ENCODE measurements around the gene UBE2E3.

The UBE2E3 gene

GRCh38 chr2:180978903-180979748, 1.3 kb upstream of the UBE2E3 start:
- no peak for DNase-seq (ENCODE audit: low read depth)

- DNase-seq (ENCODE audit: low read depth): no peak
Observed at GRCh38 chr2:180979749-180980105, 678 bp upstream of the UBE2E3 start.

DNA sequence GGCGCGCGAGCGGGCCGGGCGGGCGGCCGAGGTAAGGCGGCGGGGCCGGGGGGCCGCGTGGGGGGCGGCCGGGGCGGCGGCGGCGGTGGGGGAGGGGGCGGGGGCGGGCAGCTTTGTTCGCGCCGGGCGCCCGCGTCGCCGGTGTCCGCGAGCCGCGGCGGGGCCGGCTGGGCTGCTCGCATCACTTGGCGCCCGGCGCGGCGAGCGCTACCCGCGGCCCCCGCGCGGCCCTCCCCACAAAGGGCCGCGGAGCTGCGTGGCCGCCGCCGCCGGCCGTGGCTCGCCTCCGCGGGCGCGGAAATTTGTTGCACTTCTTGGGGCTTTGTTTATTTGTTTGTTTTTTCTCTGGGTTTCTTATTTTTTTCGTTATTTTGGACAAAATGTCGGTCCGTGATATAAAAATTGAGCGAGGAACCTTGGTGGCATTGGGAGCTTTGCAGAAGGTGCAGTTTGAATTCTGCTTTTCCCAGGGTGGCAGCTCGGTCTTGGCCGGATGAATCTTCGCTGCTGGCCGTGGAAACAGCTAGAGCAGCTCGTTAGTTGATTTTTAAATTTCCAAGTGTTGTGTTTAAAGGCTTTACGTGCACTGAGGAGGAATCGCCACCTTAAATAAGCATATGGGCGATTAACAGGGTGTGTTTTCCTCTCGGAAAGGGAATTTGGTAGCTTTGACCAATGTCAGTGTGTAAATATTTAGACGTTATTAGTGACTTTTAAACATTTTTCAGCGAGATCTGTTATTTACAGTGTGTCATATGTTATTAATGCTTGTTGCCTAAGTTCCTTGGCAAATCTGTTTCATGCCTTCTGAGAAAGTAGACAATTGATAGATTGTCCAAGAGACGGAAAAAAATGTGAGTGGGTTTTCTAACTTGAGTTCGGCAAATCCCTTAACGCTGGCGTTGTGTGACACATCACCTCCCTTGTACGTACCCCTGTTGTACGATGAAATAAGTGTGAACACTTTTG, 822 bp downstream of the UBE2E3 start:
- DNase-seq (ENCODE audit: low read depth): no peak

- DNase-seq (ENCODE audit: low read depth): no peak
Observed at GRCh38 chr2:180983468-180984242, 3.2 kb downstream of the UBE2E3 start.

- DNase-seq (ENCODE audit: low read depth): no peak
Observed at GRCh38 chr2:180985771-180986395, 5.5 kb downstream of the UBE2E3 start.

DNA sequence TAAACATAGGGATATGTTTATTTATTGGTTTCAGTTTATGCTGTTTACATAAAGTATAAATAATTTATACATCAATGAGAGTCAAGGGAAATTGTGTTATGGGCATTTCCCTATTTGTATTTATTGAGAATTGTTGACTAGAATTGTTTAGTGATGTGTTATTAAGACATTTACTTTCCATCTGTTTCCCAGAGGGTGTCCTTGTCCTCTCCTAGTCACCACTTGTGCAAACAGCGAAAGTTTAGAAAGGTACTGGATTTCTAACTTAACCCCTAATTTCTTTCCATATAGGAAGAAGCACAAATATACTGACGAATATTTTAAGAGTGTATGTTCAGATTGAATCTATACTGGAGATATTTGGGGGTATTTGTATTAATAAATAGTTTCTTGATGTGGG, 6.7 kb downstream of the UBE2E3 start:
- DNase-seq (ENCODE audit: low read depth): no peak

GRCh38 chr2:180990337-180990736, 9.9 kb downstream of the UBE2E3 start:
- DNase-seq (ENCODE audit: low read depth): no peak

DNA sequence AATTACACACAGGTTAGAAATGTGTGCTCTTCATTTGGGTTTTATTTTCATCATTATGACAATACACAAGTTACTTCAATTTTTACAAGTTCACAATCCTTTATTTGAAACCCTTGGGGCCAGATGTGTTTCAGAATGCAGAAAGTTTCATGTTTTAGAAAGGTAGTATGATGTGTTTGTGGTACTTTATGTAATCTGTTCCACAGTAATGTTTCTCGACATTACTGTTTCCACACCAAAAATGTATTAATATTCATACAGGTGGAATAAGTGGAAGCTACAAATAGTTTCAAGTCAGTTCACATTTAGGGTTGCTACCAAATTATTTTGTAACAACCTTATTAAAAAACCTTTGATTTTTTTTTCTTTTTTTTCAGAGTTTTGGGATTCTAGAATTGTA, 10.4 kb downstream of the UBE2E3 start:
- DNase-seq (ENCODE audit: low read depth): no peak

GRCh38 chr2:180991361-180991760, 11.0 kb downstream of the UBE2E3 start:
- DNase-seq (ENCODE audit: low read depth): no peak

DNA sequence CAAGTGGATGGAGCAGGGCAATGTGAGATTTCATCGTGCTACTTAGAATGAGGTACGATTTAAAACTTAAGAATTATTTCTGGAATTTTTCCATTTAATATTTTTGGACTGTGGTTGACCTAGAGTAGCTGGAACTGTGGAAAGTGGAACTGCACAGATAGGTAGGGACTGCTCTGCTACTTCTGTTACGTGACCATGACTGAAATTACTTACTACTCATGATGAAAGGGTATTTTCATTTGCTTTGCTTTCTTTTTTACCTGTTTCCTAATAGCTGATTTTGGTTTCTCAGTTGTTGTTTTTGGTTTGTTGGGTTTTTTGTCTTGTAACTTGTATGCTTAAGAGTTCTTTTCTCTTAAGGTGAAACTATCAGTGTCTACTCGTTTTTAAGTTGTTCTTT, 11.4 kb downstream of the UBE2E3 start:
- DNase-seq (ENCODE audit: low read depth): no peak

DNA sequence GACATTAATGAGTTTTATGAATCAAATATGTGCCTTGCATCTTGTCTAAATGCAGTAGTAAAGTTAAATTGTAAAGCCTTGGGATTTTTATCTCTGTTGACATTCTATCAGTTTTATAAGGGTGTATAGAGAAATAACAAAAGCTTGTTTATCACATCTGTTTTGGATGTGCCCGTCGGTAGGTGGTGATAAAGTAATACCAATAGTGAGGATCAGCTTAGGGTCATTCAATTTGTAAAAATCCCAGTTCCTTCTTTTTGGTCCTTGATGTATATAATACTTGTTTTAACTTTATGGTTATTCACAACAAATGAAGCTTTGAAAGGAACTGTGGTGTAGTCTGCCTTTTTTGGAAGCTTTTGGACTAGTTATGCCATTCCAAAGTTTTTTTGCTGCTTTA, 12.6 kb downstream of the UBE2E3 start:
- no peak for DNase-seq (ENCODE audit: low read depth)

DNA sequence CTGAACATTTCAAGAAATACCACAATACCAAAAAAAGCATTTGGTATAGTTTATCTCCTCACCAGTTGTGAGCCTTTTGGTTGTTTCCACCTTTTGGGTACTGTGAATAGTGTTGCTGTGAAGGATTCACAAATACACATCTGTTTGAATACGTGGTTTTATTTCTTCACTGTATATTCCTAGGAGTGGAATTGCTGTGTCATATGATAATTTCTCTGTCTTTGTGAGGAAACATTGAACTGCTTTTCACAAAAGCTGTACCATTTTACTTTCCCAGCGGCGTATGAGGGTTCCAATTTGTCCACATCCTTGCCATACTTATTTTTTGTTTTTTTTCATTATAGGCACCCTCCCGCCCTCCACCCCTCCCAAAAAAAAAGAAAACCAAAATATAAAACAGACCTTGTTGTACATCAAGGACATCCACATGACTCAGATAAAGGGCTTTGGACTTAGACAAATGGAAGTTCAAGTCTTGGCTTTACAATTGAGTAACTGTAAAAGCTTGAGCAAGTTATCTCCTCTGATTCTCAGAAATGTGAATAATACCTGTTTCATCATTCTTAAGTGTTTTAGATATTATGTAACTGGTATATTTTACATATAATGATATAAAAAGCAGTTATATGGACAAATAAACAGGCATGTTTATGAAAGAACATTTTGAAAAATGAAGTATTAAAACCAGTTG, 19.0 kb downstream of the UBE2E3 start:
- no peak for DNase-seq (ENCODE audit: low read depth)

DNA sequence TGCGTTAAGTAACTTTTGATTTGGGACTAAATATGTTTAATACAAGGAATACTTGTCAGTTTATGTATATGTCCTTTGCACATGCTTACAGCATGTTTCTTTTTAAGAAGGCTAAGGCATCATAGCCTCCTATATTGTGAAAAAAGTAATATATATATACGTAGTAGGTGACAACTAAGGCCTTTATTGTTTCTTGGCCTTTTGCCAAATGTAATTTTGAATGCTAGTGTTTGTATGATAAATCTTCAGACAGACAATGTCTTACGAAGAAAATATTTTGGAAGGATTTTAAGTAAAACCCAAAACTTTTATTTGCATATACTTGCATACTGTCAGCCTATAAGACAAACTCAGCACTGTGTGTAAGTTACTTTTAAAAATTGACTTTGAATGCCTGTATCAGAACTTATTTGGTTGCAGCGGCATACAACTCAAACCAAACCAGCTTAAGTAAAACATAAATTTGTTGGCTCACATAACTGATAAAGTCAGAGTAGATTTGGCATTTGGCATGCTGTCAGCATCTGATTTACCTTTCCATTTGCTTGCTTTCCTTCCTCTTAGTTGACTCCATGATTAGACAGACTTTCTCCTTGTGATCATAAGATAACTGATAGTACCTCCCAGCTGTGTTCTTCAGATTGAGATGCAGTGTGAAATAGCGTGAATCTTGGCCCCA, 24.4 kb downstream of the UBE2E3 start:
- DNase-seq (ENCODE audit: low read depth): no peak

GRCh38 chr2:181005326-181005655, 24.9 kb downstream of the UBE2E3 start:
- no peak for DNase-seq (ENCODE audit: low read depth)

DNA sequence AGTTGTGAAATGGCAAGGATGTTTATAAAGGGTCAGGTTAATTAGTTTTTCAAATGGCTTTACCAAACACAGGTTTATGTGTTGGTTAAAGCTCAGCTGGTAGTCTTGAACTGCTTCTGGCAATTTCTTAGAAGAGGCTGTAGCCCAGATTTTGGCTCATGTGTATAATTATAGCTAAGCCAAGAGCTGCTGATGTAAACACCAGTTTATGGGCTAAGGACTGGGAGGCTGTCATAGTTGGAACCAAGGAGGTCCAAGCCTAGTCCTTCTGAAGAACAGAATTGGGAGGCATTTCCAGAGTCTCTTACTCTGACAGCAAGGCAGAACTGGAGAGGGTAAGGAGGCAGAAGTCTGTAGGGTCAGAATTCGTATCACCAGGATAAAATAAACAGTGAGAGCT, 25.4 kb downstream of the UBE2E3 start:
- no peak for DNase-seq (ENCODE audit: low read depth)

DNA sequence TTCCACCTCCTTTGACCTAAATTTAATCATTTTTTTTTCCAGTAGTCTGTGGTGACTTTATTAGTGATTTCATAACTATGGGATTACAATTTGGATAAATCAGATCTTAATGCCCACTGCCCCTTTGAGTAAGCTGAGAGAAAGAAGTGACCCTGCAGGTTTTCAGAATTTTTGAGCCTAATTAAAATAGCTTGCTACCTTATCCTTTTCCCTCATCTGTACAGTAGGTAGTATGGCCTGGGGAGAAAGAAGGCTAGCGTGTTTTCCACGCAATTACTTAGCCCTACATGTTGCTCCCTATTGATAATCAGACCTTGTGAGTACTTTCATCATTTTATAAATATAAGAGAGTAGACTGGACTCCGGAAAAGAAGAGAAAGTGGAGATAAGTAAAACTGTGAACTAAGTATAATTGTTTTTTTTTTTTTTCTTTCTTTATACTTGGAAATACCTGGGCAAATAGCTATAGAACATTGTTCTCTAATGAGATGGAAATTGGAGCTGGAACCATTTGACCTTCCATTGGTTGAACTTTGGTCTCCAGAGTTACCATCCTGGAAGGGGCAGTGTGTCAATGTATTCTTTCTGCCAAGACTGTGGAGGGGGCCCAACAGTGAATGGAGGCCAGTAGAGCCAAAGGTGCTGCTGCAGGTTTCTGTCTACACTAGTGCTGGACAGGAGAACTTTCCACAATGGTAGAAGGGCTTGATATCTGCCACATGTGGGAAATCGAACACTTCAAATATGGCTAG, 26.9 kb downstream of the UBE2E3 start:
- DNase-seq (ENCODE audit: low read depth): no peak

DNA sequence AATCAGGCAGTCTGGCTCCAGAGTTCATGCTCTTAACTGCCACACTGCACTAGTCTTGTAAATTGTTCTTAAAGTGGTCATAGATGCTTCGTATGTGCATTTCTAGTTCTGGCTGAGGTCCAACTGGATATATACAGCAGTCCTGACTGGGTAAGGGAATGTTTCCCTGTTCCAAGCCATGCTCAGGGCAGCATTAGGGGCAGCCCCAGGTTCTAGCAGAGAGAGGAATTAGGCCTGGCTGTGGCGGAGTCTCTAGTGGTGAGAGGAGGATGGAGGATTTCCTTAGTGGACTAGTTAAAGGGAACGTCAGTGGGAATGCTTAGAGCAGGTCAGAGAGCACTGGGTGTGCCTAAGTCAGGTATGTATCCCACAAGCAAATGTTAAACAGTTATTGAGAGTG, 28.0 kb downstream of the UBE2E3 start:
- no peak for DNase-seq (ENCODE audit: low read depth)

DNA sequence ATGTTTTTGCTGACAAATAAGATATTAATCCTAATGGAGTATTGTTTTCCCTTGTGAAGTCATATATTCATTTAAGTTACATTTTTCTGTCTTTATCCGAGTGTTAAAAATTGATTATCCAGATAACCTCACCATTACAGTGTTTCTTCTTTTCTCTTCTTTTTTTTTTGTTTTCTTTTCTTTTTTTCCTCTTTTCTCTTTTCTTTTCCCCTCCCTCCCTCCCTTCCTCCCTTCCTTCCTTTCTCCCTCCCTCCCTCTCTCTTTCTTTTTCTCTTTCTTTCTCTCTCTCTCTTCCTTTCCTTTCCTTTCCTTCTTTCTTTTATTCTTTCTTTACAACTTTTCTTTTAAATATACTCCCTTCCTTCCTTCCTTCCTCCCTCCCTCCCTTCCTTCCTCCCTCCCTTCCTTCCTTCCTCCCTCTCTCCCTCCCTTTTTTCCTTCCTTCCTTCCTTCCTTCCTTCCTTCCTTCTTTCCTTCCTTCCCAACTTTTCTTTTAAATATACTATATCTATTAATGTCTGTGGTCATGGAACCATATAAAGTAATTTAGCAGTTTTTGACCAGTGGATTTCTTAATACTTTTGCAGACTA, 40.9 kb downstream of the UBE2E3 start:
- no peak for DNase-seq (ENCODE audit: low read depth)

DNA sequence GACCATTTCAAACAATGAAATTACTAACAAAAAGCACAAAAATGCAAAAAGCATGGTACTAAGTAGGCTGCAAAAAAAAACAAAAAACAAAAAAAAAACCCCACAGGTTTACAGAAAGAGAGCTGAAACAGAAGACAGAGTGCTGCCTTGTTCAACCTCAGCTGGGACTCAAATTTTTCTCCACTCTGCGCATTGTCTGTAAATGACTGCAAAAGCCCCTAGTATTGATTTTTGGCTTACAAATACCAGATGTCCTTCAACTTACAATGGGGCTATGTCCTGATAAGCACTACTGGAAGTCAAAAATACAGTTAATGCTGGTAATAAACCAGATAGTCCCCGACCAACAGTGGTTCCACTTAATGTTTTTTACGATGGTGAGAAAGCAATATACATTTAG, 42.2 kb downstream of the UBE2E3 start:
- no peak for DNase-seq (ENCODE audit: low read depth)

DNA sequence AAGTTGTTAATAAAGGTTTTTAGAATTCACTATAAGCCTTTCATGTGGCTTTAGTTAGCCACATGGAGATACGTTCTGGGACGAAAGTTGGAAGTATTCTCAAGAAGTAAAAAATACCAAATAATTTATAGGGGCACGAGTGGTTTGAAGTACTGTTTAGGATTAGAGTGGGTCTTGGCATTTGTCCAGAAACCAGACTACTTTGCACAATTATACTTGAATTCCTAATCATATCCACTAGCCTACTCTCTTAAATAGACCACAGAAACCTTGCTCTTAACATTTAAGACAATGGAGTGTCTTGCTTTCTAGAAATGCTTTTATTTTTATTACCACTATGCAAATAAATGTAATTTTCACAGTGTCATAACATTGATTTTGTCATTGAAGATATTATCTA, 44.6 kb downstream of the UBE2E3 start:
- no peak for DNase-seq (ENCODE audit: low read depth)

Measured in stimulated activated CD8-positive, alpha-beta memory T cell treated with anti-CD3 and anti-CD28 coated beads, Interleukin-12 subunit alpha, Interleukin-12 subunit beta, amount 100 ng/mL, for 4 hours (primary cell).